Subcutaneous adipose tissue (tissue), 4 donors: ENCODE results near the gene RANBP1. TPM values are rescaled to one million over a fixed set of nuclear protein-coding genes. Genes with fewer than 3 reads are reported as not detected.

Experiments
- total RNA-seq, 4 donors: library from RNA; depleted of rRNA; stranded (reverse); fragments of >200 nt; gene quantifications; one replicate each; pipeline ENCODE4 v1.1.0, GENCODE V29; 2016
- TF ChIP-seq, protein P1 (sequence below): fragments of 450-650 bp; IDR thresholded peaks from one replicate; pipeline ENCODE4 v1.5.1; 2016; ENCODE audit warnings: low read depth, mild to moderate bottlenecking, control low read depth, antibody characterized with exemption, moderate library complexity

The RANBP1 gene
- total RNA-seq, 4 donors from 2014 or later = 75.1 to 156 (median 116) TPM

DNA sequence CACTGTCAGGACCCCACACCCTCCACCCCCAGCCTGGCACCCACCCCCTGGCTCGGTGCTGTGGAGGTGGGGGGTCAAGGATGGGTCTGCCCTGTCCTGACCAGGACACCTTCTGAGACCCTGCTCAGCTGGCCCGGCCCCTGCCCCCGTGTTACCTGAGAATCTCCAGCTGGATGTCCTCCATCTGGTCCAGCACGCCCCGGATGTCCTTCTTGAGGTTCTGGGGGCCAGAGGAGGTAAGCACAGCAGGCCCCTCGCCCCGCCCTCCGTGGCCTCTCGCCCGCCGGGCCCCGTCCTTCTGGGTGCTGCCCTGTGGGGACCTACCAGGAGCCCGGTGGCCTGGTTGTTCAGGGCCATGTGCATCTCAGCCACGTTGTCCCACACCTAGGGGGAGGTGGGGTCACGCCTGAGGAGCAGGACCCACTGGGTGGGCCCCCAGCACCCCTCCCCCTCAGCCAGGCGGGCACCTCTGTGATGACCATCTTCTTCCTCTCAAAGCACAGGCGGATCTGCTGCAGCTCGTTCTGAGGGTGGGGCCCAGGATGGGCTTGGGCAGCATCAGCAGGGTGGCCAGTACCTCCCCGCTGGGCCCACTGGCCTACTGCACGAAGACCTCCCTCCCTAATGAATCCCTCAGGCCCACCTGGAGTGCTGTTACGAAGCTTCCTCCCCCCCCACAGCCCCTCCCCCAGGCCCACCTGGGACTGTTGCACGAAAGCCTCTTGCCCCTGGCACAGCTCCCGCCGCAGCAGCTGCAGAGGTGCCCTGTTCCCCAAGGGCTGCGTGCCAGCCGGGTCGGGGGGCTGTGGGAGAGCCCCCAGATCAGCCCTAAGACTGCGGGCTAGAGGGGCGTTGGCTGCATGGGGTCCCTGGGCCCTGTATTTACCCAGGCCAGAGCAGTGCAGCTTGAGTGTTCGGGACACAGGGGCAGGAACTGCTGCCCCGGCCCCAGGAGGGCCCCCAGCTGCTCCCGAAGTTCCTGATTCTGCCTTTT, 33.6 kb downstream of the RANBP1 start:
- TF ChIP-seq, protein P1, sequence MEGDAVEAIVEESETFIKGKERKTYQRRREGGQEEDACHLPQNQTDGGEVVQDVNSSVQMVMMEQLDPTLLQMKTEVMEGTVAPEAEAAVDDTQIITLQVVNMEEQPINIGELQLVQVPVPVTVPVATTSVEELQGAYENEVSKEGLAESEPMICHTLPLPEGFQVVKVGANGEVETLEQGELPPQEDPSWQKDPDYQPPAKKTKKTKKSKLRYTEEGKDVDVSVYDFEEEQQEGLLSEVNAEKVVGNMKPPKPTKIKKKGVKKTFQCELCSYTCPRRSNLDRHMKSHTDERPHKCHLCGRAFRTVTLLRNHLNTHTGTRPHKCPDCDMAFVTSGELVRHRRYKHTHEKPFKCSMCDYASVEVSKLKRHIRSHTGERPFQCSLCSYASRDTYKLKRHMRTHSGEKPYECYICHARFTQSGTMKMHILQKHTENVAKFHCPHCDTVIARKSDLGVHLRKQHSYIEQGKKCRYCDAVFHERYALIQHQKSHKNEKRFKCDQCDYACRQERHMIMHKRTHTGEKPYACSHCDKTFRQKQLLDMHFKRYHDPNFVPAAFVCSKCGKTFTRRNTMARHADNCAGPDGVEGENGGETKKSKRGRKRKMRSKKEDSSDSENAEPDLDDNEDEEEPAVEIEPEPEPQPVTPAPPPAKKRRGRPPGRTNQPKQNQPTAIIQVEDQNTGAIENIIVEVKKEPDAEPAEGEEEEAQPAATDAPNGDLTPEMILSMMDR = no peak

DNA sequence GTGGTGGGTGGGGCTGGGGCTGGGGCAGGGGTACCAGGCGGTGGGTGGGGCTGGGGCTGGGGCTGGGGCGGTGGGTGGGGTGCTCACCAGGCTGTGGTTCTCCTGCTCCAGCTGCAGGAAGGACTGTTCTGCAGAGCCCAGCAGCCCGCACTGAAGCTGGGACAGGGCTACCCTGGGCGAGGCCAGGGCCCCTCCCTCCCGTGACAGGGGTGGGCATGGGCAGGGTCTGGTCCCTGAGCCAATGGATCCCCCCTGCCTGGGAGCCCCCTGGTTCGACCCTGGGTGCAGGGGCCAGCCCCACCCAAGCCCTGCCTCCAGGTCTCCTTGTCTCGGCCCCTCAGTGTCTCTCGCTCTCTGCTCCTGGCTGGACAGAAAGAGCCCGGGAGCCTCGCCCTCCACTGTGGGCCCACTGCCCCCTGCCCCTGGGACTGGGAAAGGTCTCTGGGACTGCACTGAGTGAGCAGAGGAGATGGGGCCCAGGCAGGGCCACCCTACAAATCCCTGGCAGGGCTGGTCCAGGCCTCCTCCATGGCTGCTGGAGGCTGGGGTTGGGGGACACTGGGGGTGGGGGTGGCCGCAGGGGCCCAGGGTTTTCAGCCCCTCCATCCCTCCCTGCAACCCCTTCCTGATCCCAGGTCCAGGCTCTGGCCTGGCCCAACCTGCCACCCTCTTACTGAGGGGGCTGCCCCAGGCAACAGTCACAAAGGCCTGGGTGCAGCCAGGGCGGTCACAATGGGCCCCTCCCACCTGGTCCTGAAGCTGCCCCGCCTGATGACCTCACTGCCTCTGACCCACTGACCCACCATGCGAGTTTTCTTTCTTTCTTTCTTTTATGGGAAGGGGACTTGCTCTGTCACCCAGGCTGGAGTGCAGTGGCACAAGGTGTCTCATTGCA, 34.7 kb downstream of the RANBP1 start, which contains the start of gene CCDC188:
Gene CCDC188 (minus strand): TSS at position 675 of the 895 bp plus-strand sequence. CDS start 69 bp downstream, at position 606.
- TF ChIP-seq, protein P1 = no peak

DNA sequence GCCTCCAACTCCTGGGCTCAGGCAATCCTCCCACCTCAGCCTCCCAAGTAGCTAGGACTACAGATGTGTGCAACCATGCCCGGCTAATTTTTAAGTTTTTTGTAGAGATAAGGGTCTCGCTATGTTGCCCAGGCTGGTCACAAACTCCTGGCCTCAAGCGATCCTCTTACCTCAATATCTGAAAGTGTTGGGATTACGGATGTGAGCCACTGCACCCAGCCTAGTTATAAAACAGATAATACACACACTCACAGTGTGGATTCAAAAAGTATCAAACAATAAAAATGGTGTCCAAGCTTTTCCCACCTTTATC, 35.3 kb downstream of the RANBP1 start:
- TF ChIP-seq, protein P1 = no peak

DNA sequence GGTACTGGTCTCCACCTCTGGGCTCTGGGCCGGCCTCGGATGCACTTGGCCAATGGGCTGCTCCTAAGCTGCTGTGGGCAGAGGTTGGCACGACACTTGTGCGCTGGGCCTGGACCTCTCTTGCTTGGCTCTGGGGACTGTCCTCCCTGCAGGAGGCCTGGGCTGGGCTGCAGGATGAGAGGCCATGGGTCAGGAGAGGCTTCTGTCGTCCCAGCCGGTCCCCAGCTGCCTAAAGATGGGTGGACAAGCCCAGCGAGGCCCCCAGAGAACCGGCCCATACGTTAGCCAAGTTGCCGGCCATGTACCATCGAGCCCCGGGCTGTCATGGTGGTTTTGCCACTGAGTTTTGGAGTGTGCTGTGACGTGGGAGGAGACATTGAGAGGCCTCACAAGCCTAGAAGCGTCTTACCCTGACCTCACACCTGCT, 36.6 kb downstream of the RANBP1 start:
- TF ChIP-seq, protein P1 = no peak

DNA sequence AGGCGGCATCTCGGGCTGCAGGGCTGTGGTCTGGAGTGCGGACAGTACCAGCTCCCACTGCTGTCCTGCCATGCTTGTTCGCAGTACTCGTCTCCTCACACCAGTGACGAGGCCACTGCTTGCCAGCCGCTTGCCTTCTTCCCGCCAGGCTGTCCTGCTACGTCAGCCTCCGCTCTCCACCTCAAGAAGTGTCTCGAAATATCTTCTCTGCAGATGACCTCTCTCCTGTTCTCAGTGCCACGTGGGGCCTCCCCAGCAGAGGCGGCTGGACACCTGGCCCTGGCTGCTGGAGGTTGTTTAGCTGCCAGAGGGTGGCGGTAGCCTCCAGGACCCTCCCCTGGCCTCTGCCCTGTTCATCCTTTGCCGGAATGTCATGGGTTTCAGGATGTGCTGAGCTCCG, 38.0 kb downstream of the RANBP1 start:
- TF ChIP-seq, protein P1 = no peak

DNA sequence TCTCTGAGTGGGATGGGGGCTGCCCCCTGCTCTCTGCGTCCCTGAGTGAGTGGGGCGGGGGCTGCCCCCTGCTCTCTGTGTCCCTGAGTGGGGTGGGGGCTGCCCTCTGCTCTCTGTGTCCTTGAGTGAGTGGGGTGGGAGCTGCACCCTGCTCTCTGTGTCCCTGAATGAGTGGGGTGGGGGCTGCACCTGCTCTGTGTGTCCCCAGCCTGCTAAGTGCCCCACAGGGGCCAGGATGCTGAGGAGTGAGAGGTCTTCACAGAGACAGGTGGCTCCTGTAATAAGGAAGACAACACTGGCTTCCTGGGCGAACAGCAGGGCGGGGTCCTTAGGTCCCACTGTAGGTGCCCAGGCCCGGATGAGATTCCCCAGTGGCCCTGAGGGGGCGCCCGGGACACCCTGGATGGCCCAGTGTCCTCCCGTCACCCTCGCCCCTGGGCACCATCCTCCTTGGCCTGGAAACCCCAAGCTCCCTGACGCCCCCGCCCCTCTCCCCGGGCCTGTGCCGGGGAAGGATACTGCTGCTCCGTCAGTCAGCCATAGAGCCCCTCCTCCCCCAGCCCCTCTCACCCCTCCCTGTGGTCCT, 38.8 kb downstream of the RANBP1 start:
- TF ChIP-seq, protein P1 = no peak
